ENCODE measurements around the gene RAMP3.

Gene RAMP3

GRCh38 chr7:45153861-45154260, 3.7 kb upstream of the RAMP3 start:
- in situ Hi-C loops (cut with MboI; ENCODE audit: low sequenced_read_pairs): loop anchor here (10.0 to 25.0 kb wide), 2 partner anchors 101 to 708 kb away; partner anchors contain the start of gene CCDC201

- in situ Hi-C loops (cut with MboI; ENCODE audit: low sequenced_read_pairs): loop anchor here (10.0 to 25.0 kb wide), 2 partner anchors 99 to 707 kb away; partner anchors contain the start of gene CCDC201
Measured at GRCh38 chr7:45155357-45155900, 2.2 kb upstream of the RAMP3 start.

- in situ Hi-C loops (cut with MboI; ENCODE audit: low sequenced_read_pairs): loop anchor here (10.0 to 25.0 kb wide), 2 partner anchors 99 to 706 kb away; partner anchors contain the start of gene CCDC201
Measured at GRCh38 chr7:45155941-45156340, 1.6 kb upstream of the RAMP3 start.

GRCh38 chr7:45156516-45157272, 897 bp upstream of the RAMP3 start:
- in situ Hi-C loops (cut with MboI; ENCODE audit: low sequenced_read_pairs): loop anchor here (10.0 to 25.0 kb wide), 2 partner anchors 98 to 706 kb away; partner anchors contain the start of gene CCDC201

GRCh38 chr7:45157286-45157652, 322 bp upstream of the RAMP3 start:
- in situ Hi-C loops (cut with MboI; ENCODE audit: low sequenced_read_pairs): loop anchor here (10.0 to 25.0 kb wide), 2 partner anchors 98 to 705 kb away; partner anchors contain the start of gene CCDC201

GRCh38 chr7:45158471-45158870, 880 bp downstream of the RAMP3 start:
- in situ Hi-C loops (cut with MboI; ENCODE audit: low sequenced_read_pairs): loop anchor here (10.0 to 25.0 kb wide), 2 partner anchors 96 to 704 kb away; partner anchors contain the start of gene CCDC201

GRCh38 chr7:45159296-45159695, 1.7 kb downstream of the RAMP3 start:
- in situ Hi-C loops (cut with MboI; ENCODE audit: low sequenced_read_pairs): loop anchor here (10.0 to 25.0 kb wide), 2 partner anchors 96 to 703 kb away; partner anchors contain the start of gene CCDC201

GRCh38 chr7:45160417-45160881, 2.9 kb downstream of the RAMP3 start:
- in situ Hi-C loops (cut with MboI; ENCODE audit: low sequenced_read_pairs): loop anchor here (25.0 kb wide), 1 partner anchor 702 kb away; the partner anchor contains the start of gene CCDC201

GRCh38 chr7:45161138-45161537, 3.5 kb downstream of the RAMP3 start:
- in situ Hi-C loops (cut with MboI; ENCODE audit: low sequenced_read_pairs): loop anchor here (25.0 kb wide), 1 partner anchor 701 kb away; the partner anchor contains the start of gene CCDC201

GRCh38 chr7:45161842-45162241, 4.3 kb downstream of the RAMP3 start:
- in situ Hi-C loops (cut with MboI; ENCODE audit: low sequenced_read_pairs): loop anchor here (25.0 kb wide), 1 partner anchor 700 kb away; the partner anchor contains the start of gene CCDC201

- in situ Hi-C loops (cut with MboI; ENCODE audit: low sequenced_read_pairs): loop anchor here (25.0 kb wide), 1 partner anchor 700 kb away; the partner anchor contains the start of gene CCDC201
Measured at GRCh38 chr7:45162311-45162845, 4.8 kb downstream of the RAMP3 start.

- in situ Hi-C loops (cut with MboI; ENCODE audit: low sequenced_read_pairs): loop anchor here (25.0 kb wide), 1 partner anchor 699 kb away; the partner anchor contains the start of gene CCDC201
Measured at GRCh38 chr7:45162943-45163691, 5.5 kb downstream of the RAMP3 start.

GRCh38 chr7:45163692-45164052, 6.1 kb downstream of the RAMP3 start:
- in situ Hi-C loops (cut with MboI; ENCODE audit: low sequenced_read_pairs): loop anchor here (25.0 kb wide), 1 partner anchor 699 kb away; the partner anchor contains the start of gene CCDC201

GRCh38 chr7:45164271-45164670, 6.7 kb downstream of the RAMP3 start:
- in situ Hi-C loops (cut with MboI; ENCODE audit: low sequenced_read_pairs): loop anchor here (25.0 kb wide), 1 partner anchor 698 kb away; the partner anchor contains the start of gene CCDC201

GRCh38 chr7:45165857-45166256, 8.3 kb downstream of the RAMP3 start:
- in situ Hi-C loops (cut with MboI; ENCODE audit: low sequenced_read_pairs): loop anchor here (25.0 kb wide), 1 partner anchor 696 kb away; the partner anchor contains the start of gene CCDC201

- in situ Hi-C loops (cut with MboI; ENCODE audit: low sequenced_read_pairs): loop anchor here (25.0 kb wide), 1 partner anchor 690 kb away; the partner anchor contains the start of gene CCDC201
Measured at GRCh38 chr7:45171946-45172345, 14.4 kb downstream of the RAMP3 start.

GRCh38 chr7:45173596-45174327, 16.2 kb downstream of the RAMP3 start:
- in situ Hi-C loops (cut with MboI; ENCODE audit: low sequenced_read_pairs): loop anchor here (25.0 kb wide), 1 partner anchor 689 kb away; the partner anchor contains the start of gene CCDC201

- in situ Hi-C loops (cut with MboI; ENCODE audit: low sequenced_read_pairs): loop anchor here (25.0 kb wide), 1 partner anchor 688 kb away; the partner anchor contains the start of gene CCDC201
Measured at GRCh38 chr7:45174328-45174610, 16.7 kb downstream of the RAMP3 start.
